ENCODE results near the gene WASF2.
"Not testable (repeated sequence)": the region's sequence is repeated elsewhere in the genome, so short reads cannot be mapped to it uniquely, and the experiment has no call there.

The WASF2 gene

DNA sequence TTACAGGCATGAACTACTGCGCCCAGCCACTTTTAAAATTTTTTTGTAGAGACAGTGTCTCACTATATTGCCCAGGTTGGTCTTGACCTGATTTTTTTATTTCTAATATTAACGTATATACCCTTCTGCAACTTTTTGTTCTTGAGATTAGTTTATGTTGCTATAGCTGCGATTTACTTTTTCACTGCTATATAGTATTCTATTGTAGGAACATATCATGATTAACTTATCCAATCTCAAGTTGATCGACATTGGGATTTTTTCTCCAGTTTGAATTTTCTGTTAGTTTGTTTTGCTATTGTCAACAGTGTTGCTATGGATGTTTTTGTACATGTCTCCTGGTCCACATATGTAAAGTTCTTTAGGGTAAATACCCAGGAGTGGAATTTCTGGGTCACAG is 35.4 kb downstream of the WASF2 start:
- DNase-seq (ENCODE audit: low spot score) = no peak

DNA sequence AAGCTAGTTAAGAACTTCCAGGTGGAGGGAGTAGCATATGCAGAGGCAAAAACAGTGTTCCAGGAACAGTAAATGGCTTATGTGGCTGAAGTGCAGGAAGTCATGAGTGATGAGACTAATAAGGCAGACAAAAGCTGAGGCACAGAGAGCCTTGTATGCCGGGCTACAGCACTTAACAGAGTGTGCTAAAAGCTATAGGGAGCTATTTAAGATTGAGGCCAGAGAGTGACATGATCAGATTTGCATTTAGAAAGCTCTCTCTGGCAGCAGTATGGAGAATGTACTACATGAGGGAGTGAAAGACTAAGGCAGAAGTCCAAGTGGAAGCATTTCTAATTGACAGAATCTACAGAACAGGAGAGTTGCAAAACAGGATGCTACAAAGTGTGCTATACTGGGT is 38.6 kb downstream of the WASF2 start:
- no peak for DNase-seq (ENCODE audit: low spot score)

DNA sequence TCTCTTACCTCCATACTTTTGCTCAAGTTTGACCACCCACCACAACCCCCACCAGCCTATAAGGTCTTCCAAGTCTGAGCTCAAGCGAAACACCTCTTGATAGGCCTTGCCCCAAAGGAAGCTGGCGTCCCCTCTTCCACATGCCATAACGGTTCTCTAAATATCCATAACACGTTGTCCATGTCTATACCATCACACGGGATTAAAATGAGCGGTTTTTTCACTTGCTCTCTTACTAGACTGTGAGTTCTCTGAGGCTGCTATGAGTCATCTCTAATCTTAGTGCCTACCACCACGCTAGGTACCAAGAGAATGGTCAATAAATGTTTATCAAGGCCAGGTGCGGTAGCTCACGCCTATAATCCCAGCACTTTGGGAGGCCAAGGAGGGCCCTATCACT is 41.0 kb downstream of the WASF2 start:
- DNase-seq (ENCODE audit: low spot score) = no peak

GRCh38 chr1:27447883-27448282 is 42.1 kb downstream of the WASF2 start:
- no peak for DNase-seq (ENCODE audit: low spot score)

- no peak for DNase-seq (ENCODE audit: low spot score)
These were observed 42.6 kb downstream of the WASF2 start for GRCh38 chr1:27447399-27447798.

GRCh38 chr1:27446496-27447020 is 43.4 kb downstream of the WASF2 start:
- DNase-seq (ENCODE audit: low spot score) = no peak

DNA sequence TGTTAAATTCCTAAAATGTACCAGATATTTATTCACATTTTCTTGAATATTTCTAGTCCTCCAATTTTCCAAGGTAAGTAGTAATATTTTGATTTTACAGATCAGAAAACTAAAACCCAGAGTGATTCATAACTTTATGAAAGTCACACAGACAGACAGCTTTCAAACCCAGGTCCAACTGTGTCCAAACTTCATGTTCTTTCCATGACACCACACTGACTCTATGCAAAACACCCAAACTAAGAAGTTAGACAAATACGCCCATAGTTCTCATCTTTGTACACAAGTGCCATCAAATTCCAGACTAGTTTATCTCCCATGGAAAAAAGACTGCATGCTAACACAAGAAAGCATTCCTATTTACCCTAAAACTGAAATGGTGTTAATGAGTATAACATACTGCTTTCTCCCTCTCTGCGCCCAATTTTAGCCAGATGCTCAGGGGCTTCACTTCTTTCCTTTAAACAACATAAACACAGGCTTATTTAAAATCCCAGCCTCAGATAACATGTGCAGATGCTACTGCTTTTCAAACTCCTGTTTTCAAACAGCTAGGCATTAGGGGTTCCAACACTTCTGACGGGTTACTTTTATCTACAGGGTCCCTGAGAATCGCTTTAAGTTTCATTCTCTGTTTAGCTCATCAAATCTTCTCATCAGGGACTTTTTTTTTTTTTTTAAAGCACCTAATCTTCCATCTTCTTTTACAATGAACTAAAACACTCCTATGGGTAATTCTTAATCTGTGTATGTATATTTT is 44.6 kb downstream of the WASF2 start:
- no peak for DNase-seq (ENCODE audit: low spot score)

GRCh38 chr1:27444632-27445031 is 45.3 kb downstream of the WASF2 start:
- no peak for DNase-seq (ENCODE audit: low spot score)

- DNase-seq (ENCODE audit: low spot score) = no peak
These were observed 50.8 kb downstream of the WASF2 start for GRCh38 chr1:27439150-27439549.

DNA sequence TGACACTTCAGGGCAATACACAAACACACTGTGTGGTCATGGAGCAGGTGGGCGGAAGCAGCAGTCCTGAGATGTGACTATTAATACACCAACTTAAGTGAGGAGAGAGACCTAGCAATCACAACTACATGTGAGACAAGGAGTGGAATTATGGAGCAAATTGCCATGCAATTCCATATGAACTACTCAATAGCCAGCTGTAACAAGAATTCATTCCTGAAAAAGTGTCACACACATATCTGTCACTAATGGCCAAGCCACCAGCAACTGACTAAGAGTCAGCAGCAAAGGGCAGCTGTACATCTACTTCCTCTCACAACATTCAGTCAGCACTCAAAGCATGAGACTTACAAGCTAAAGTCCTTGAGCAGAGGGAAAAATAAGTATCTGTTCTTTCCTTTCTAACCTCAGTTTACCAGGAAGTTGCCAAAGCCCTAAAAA is 51.3 kb downstream of the WASF2 start:
- DNase-seq (ENCODE audit: low spot score) = no peak

- DNase-seq (ENCODE audit: low spot score) = peak; percentile 52
These were observed 53.5 kb downstream of the WASF2 start for GRCh38 chr1:27436204-27437159.

- DNase-seq (ENCODE audit: low spot score) = no peak
These were observed 54.3 kb downstream of the WASF2 start for GRCh38 chr1:27435566-27436203.

DNA sequence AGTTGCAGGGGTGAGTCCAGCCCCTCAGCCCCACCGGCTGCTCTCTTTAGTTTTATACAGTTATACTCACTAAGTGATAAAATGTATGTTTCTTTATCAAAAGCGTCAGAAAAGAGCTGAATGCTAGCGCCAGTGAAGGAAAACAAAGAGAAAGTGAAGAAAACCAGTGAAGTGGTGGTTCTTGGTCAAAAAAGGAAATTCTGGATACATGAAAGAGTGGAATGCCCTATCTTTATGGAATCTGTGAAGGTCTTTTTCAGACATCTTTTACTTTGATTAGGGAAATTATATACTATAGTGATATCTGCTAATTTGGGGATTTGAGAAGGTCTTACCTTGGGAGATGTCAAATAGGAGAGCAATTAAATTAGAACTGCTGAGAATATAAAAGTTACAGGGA is 56.3 kb downstream of the WASF2 start:
- no peak for DNase-seq (ENCODE audit: low spot score)

DNA sequence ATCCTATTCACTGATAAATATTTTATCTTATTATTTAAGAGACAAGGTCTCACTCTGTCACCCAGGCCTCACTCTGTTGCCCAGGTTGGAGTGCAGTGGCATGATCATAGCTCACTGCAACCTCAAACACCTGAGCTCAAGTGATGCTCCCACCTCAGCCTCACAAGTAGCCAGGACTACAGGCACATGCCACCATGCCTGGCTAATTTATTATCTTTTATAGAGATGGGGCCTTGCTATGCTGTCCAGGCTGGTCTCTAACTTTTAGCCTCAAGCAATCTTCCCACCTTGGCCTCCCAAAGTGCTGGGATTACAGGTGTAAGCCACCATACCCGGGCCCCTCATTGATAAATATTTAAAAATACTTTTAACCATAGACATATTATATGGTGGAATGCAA is 57.2 kb downstream of the WASF2 start:
- DNase-seq (ENCODE audit: low spot score) = not testable (repeated sequence)

DNA sequence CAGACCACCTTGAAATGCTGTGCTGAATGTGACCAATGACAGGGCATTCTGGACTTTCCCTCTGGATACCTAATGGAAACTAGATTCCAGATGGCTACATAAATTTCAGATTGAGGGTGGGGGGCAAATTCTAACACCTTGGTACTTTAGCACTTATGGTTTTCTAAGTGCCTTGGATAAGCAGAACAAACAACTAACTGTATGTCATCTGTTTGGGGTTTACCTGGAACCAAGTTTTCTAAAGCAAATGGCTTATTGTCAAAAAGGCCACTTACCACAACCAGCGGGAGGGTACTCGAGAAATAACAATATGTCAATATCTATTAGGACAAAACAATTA is 58.4 kb downstream of the WASF2 start:
- DNase-seq (ENCODE audit: low spot score) = no peak

DNA sequence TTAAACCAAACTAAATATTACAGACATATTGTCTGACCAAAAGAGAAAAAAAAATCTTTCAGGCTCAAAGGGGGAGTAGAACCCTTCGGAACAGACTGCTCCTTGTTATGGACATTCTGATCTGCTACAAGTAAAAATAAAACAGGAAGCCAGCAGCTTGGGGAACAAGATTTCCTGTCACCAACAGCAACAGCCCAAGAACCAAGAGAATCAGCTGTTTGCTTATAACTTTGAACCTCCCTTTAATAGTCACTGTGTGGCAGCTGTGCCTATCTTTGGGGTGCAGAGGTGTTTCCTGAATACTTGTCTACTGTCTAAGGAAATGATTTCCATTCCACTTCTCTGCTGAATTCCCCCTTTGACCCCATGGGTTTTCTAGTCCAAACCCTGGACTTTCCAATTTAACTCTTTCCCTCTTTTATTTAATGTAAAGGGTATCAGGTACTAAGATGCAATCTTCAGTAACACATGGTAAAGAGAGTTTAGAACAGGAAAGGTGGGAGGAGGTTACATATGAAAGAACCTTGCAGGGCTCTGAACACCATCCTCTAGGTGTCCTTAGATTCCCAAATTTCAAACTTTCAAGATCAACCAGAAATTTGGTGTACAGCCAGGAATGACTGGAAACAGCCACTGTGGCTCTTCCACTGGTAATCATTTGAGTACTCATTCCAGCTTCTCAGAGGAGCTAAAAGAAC is 58.9 kb downstream of the WASF2 start:
- DNase-seq (ENCODE audit: low spot score) = peak; percentile 64

DNA sequence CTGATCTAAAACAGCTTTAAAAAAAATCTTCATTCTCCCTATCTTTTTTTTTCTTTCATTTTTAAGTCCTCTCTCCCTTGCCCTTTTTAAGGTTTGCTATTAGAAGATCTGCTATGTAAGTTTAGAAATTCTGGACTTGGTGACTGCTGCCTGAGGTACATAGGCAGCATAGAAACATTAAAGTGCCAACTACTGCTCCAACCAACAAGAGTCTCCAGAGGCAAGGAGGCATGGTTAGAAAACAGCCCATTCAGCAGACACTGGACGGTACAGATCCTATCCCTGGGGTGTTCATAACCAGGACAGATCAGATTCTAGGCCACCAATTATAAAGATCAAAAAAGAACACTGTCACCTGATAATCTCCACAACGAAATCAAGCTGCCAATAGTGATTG is 60.9 kb downstream of the WASF2 start:
- no peak for DNase-seq (ENCODE audit: low spot score)

DNA sequence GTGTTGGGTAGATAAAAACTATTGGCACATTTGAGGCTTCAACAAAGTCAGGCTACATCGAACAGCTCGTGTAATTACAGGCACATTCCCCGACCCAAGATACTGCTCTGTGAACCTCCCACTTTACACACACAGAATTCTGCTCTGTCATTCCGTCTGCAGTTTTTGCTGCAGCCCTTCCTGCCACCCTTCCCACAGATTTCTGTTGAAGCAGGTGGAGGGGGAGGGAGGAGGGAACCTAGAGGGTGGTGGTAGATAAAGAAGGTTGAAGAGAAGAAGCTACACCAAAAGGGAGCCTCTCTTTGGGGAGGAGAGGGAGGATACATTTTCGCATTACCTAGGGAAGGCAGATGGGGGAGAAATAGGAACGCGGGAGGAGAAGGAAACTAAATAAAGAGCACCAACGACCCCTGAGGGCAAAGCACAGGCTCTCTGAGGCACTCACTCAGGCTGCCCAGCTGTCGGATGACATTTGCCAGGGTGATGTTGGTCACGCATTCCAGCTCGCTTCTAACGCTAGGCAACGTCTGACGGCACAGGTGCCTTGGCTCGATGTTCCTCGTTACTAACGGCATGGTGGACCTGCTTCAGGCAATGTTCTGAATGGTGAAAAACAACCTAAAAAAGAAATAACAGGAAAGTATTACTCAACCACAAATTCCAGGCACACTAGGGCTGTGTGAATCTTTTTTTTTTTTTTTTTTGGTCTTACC is 61.5 kb downstream of the WASF2 start:
- peak; percentile 15 for DNase-seq (ENCODE audit: low spot score)

DNA sequence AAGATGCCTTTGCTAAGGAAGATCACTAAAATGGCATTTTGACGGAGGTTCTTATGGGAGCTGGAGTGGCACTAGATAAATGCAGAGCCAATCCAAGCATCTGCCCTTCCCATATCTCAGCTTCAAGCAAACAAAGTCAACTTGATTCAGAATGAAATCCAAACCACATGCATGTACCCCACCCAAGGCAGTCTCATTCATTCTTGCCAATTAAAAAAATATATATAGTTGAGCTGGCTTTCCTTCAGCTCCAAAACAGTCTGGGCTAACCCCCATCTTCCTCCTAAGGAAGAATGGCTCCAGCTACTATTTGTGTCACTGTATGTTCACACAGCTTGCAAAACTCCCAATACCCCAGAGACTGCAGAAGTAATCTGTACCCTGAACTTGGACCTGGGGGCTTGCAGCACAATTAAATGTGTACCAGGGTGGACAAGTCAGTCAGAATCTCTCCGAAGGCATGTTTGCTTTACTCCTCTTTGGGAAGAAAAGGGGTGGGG is 62.1 kb downstream of the WASF2 start:
- DNase-seq (ENCODE audit: low spot score) = no peak

DNA sequence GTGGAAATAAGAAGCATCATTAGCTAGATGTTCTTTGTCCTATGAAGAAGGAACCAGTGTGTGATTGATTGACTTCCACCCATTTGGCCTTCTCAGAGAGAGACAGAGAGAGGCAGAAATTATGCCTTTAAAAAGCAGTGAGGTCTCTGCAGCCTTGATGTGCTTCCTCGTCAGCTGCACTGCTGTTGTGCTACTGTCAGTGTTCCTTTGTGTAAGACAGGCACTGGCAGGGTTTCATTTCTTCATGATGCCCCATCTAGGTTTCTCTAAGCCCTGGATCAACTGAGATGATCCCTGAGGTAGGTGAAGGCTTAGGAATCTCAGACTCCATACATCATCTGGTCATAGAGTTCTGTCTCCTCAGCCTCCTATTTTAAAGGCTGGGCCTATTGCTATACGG is 62.6 kb downstream of the WASF2 start:
- DNase-seq (ENCODE audit: low spot score) = no peak

DNA sequence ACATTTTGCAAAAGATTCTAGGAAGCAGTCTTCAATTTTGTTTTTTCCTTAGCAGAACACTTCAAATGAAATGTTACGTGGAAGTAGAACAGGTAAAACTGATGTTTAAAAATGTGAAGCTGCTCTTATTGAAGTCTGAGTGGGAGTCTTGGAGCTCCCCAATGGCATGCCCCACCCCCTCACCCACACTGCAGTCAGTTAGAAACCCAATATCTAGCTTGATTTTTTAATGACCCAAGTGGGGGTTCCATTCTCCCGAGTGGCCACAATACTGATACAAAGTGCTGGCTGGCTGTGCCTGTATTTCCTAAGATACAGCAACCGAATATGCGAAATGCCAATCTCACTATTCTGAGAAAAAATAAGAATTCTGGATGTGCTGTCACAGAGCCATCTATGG is 66.3 kb downstream of the WASF2 start:
- DNase-seq (ENCODE audit: low spot score) = no peak

All from CD4-positive, alpha-beta T cell treated with Interleukin-6 at 100 ng/mL for 8 hours (primary cell).